ENCODE measurements around the gene SMIM38. TPM values are rescaled to one million over a fixed set of nuclear protein-coding genes. Genes with fewer than 3 reads are reported as not detected.
"Not testable (repeated sequence)": the region's sequence is repeated elsewhere in the genome, so short reads cannot be mapped to it uniquely, and the experiment has no call there.

SMIM38 gene
- total and polyA plus RNA-seq, 2 experiments from 2014 or later = 0.38 TPM; not detected in 1

- H3K9me3 Mint-ChIP-seq; H3K27ac Mint-ChIP-seq; H3K4me3 ChIP-seq; H3K4me2 ChIP-seq; H3K36me3 ChIP-seq (ENCODE audit: insufficient read depth); H3K79me2 ChIP-seq (replicated peaks; ENCODE audit: insufficient read depth); H3K4me1 ChIP-seq (ENCODE audit: insufficient read depth); H3K27ac ChIP-seq (ENCODE audit: low read depth); H3K27me3 Mint-ChIP-seq (ENCODE audit: insufficient read depth, low read depth, poor library complexity); H3K27me3 ChIP-seq (ENCODE audit: insufficient read depth); H3K4me1 Mint-ChIP-seq; DNase-seq (ENCODE audit: low spot score); H4K20me1 ChIP-seq (replicated peaks; ENCODE audit: insufficient read depth); H3K9me2 ChIP-seq (ENCODE audit: insufficient read depth); H3F3A ChIP-seq (replicated peaks; ENCODE audit: low read depth); H2AFZ ChIP-seq; H3K4me3 Mint-ChIP-seq; ATAC-seq; H3K36me3 Mint-ChIP-seq (ENCODE audit: low read depth): not testable (repeated sequence)
Measured at GRCh38 chr11:69140161-69140560, 15.6 kb upstream of the SMIM38 start.

- H3F3A ChIP-seq (replicated peaks; ENCODE audit: low read depth) = no peaks in the 10 kb centered on the region
- no peaks in the 10 kb centered on the region for H3K4me1 Mint-ChIP-seq
- no peak overlapping the region for H3K27ac Mint-ChIP-seq
- peaks cover 6% of the 10 kb centered on the region for H3K27me3 Mint-ChIP-seq (ENCODE audit: insufficient read depth, low read depth, poor library complexity)
- no peak overlapping the region for H3K27ac ChIP-seq (ENCODE audit: low read depth)
- no peaks in the 10 kb centered on the region for H4K20me1 ChIP-seq (replicated peaks; ENCODE audit: insufficient read depth)
- no peak overlapping the region for H3K4me3 ChIP-seq
- ATAC-seq (no peak), DNase-seq (ENCODE audit: low spot score) (no peak)
- no peaks in the 10 kb centered on the region for H3K4me1 ChIP-seq (ENCODE audit: insufficient read depth)
- H3K9me3 Mint-ChIP-seq = peaks cover 7% of the 10 kb centered on the region; the same call in 2 of the 3 replicates
- H3K27me3 ChIP-seq (ENCODE audit: insufficient read depth) = no peaks in the 10 kb centered on the region
- H3K79me2 ChIP-seq (replicated peaks; ENCODE audit: insufficient read depth) = no peaks in the 10 kb centered on the region
- no peaks in the 10 kb centered on the region for H3K36me3 Mint-ChIP-seq (ENCODE audit: low read depth)
- no peak overlapping the region for H2AFZ ChIP-seq
- TF ChIP-seq STAT1 (IDR thresholded peaks at IDR 0.05; ENCODE audit: unreplicated experiment) = no peak
- no peak for TF ChIP-seq CREB1 (CRISPR knock-in tag; IDR thresholded peaks at IDR 0.05; ENCODE audit: low read depth)
- no peak for TF ChIP-seq POLR2AphosphoS5 (IDR thresholded peaks at IDR 0.05; ENCODE audit: low read depth)
- no peak for TF ChIP-seq NANOG (IDR thresholded peaks at IDR 0.05; ENCODE audit: borderline replicate concordance)
- no peak for TF ChIP-seq REST (IDR thresholded peaks at IDR 0.05; ENCODE audit: unreplicated experiment)
- TF ChIP-seq EZH2phosphoT487 (IDR thresholded peaks at IDR 0.05; ENCODE audit: unreplicated experiment) = no peak
- no peak for TF ChIP-seq JUNB (IDR thresholded peaks at IDR 0.05; ENCODE audit: unreplicated experiment)
- TF ChIP-seq, protein P1, sequence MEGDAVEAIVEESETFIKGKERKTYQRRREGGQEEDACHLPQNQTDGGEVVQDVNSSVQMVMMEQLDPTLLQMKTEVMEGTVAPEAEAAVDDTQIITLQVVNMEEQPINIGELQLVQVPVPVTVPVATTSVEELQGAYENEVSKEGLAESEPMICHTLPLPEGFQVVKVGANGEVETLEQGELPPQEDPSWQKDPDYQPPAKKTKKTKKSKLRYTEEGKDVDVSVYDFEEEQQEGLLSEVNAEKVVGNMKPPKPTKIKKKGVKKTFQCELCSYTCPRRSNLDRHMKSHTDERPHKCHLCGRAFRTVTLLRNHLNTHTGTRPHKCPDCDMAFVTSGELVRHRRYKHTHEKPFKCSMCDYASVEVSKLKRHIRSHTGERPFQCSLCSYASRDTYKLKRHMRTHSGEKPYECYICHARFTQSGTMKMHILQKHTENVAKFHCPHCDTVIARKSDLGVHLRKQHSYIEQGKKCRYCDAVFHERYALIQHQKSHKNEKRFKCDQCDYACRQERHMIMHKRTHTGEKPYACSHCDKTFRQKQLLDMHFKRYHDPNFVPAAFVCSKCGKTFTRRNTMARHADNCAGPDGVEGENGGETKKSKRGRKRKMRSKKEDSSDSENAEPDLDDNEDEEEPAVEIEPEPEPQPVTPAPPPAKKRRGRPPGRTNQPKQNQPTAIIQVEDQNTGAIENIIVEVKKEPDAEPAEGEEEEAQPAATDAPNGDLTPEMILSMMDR (conservative IDR thresholded peaks at IDR 0.05; ENCODE audit: low read depth in 2 of 2) = no peak
- H3K4me3 Mint-ChIP-seq = no peak overlapping the region
- peaks cover 2% of the 10 kb centered on the region; the same call in 1 of the 2 replicates for H3K9me2 ChIP-seq (ENCODE audit: insufficient read depth)
- H3K36me3 ChIP-seq (ENCODE audit: insufficient read depth) = no peaks in the 10 kb centered on the region
- no peak overlapping the region for H3K4me2 ChIP-seq
Measured at GRCh38 chr11:69140635-69141034, 15.1 kb upstream of the SMIM38 start.

Data from GM23338 (cell line).